Frontal cortex (tissue), 4 donors: ENCODE results near the gene CD200R1. TPM values are rescaled to one million over a fixed set of nuclear protein-coding genes. Genes with fewer than 3 reads are reported as not detected.

Experiments used
- DNase-seq, 2 donors: peaks; one replicate each; pipeline ENCODE4 v3.0.0; 2012; ENCODE audit warnings: low spot score in 2 of 2
- FAIRE-seq: peaks from 2 replicates; lab custom pipeline; 2012; peaks lifted over from hg19 to GRCh38; lab: Jason Lieb, UNC
- total RNA-seq: library from RNA; depleted of rRNA; stranded (reverse); fragments of >200 nt; gene quantifications from one replicate; pipeline ENCODE4 v1.2.3, GENCODE V29; 2014
- donor health status: control.
- donor health status: control.
- donor health status: control.

CD200R1 gene
- 0.82 TPM for total RNA-seq

- DNase-seq (no peak), FAIRE-seq (no peak)
Observed at GRCh38 chr3:112974894-112975293, at the start of gene CD200R1. TSS of gene CD200R1 (minus strand) at chr3:112975103. CDS start at chr3:112974857, 246 bp downstream.

- no peak for FAIRE-seq
- DNase-seq = no peak
Observed at GRCh38 chr3:113021471-113021870, 46.6 kb upstream of the CD200R1 start.

GRCh38 chr3:113019182-113020137, 44.6 kb upstream of the CD200R1 start:
- FAIRE-seq (no peak), DNase-seq (peak; percentile 81 to 86)

- no peak for DNase-seq
- no peak for FAIRE-seq
Observed at GRCh38 chr3:113018536-113019181, 43.8 kb upstream of the CD200R1 start.

- FAIRE-seq (no peak), DNase-seq (no peak)
Observed at GRCh38 chr3:113013593-113013992, 38.7 kb upstream of the CD200R1 start.

GRCh38 chr3:113008117-113008516, 33.2 kb upstream of the CD200R1 start:
- FAIRE-seq = no peak

GRCh38 chr3:113006359-113007056, 31.6 kb upstream of the CD200R1 start:
- DNase-seq (no peak), FAIRE-seq (no peak)

More at GRCh38 chr3:113008117-113008516, 33.2 kb upstream of the CD200R1 start:
- DNase-seq = no peak

- FAIRE-seq (no peak), DNase-seq (no peak)
Observed at GRCh38 chr3:113005611-113006010, 30.7 kb upstream of the CD200R1 start.

- FAIRE-seq (no peak), DNase-seq (no peak)
Observed at GRCh38 chr3:113002679-113003078, 27.8 kb upstream of the CD200R1 start.

- DNase-seq (no peak), FAIRE-seq (no peak)
Observed at GRCh38 chr3:113002037-113002436, 27.1 kb upstream of the CD200R1 start.

- FAIRE-seq (no peak), DNase-seq (no peak)
Observed at GRCh38 chr3:113000691-113001090, 25.8 kb upstream of the CD200R1 start.

GRCh38 chr3:112995800-112996199, 20.9 kb upstream of the CD200R1 start:
- no peak for FAIRE-seq
- no peak for DNase-seq

- no peak for FAIRE-seq
- DNase-seq = peak; percentile 46 to 69
Observed at GRCh38 chr3:112990672-112991602, 16.0 kb upstream of the CD200R1 start, which contains the start of gene GTPBP8. TSS of gene GTPBP8 (plus strand) at chr3:112990984. CDS start at chr3:112991000, 16 bp downstream.

- FAIRE-seq = no peak
- no peak for DNase-seq
Observed at GRCh38 chr3:112987710-112988334, 12.9 kb upstream of the CD200R1 start.

- DNase-seq (no peak), FAIRE-seq (no peak)
Observed at GRCh38 chr3:112984485-112984884, 9.6 kb upstream of the CD200R1 start.

- DNase-seq = no peak
- FAIRE-seq = no peak
Observed at GRCh38 chr3:112982710-112983109, 7.8 kb upstream of the CD200R1 start.

GRCh38 chr3:112980080-112980479, 5.2 kb upstream of the CD200R1 start:
- no peak for DNase-seq
- FAIRE-seq = no peak

GRCh38 chr3:112979244-112979832, 4.4 kb upstream of the CD200R1 start:
- DNase-seq = peak in 1 of 2 donors; percentile 8
- FAIRE-seq = peak; percentile 75
